Parathyroid adenoma (tissue), 2 donors: Measurements from ENCODE around the gene RESP18.

ENCODE experiments used
- H2AFZ ChIP-seq: fragments of 300-600 bp; sonication (generic); one replicate; pipeline ENCODE4 v1.7.0; 2017; ENCODE audit warnings: antibody characterized with exemption, mild to moderate bottlenecking
- H3K27ac ChIP-seq: fragments of 300-600 bp; sonication (generic); one replicate; pipeline ENCODE4 v1.7.0; 2017
- H3K27me3 ChIP-seq: fragments of 300-600 bp; sonication (generic); one replicate; pipeline ENCODE4 v1.7.0; 2017; ENCODE audit warnings: low read length; ENCODE audit not compliant: control insufficient read depth, insufficient read depth
- H3K36me3 ChIP-seq: fragments of 300-600 bp; sonication (generic); one replicate; pipeline ENCODE4 v1.7.0; 2017; ENCODE audit warnings: low read length; ENCODE audit not compliant: control insufficient read depth, insufficient read depth
- H3K4me1 ChIP-seq: fragments of 300-600 bp; sonication (generic); one replicate; pipeline ENCODE4 v1.7.0; 2017; ENCODE audit warnings: control low read depth
- H3K4me2 ChIP-seq: fragments of 300-600 bp; sonication (generic); one replicate; pipeline ENCODE4 v1.7.0; 2017; ENCODE audit warnings: low read length
- H3K4me3 ChIP-seq: fragments of 300-600 bp; sonication (generic); one replicate; pipeline ENCODE4 v1.7.0; 2017; ENCODE audit warnings: low read depth, low read length
- H3K79me2 ChIP-seq: fragments of 300-600 bp; sonication (generic); one replicate; pipeline ENCODE4 v1.7.0; 2017; ENCODE audit warnings: control low read depth
- H3K9ac ChIP-seq: fragments of 300-600 bp; sonication (generic); one replicate; pipeline ENCODE4 v1.7.0; 2017; ENCODE audit warnings: mild to moderate bottlenecking
- H3K9me3 ChIP-seq: fragments of 300-600 bp; sonication (generic); one replicate; pipeline ENCODE4 v1.7.0; 2017; ENCODE audit warnings: low read length; ENCODE audit not compliant: control insufficient read depth
- TF ChIP-seq, protein P1 (sequence below): fragments of 300-600 bp; sonication (generic); IDR thresholded peaks from one replicate; pipeline ENCODE4 v1.7.0; 2017; ENCODE audit warnings: antibody characterized with exemption, mild to moderate bottlenecking
- donor health status: primary hyperparathyroidism.

Gene RESP18

GRCh38 chr2:219302412-219302968, 30.1 kb downstream of the RESP18 start:
- no peaks in the 10 kb centered on the region for H3K27me3 ChIP-seq
- no peaks in the 10 kb centered on the region for H3K4me1 ChIP-seq
- peaks cover 2% of the 10 kb centered on the region for H3K79me2 ChIP-seq
- no peak overlapping the region for H3K9ac ChIP-seq
- H3K4me3 ChIP-seq, result no peak overlapping the region
- no peaks in the 10 kb centered on the region for H3K36me3 ChIP-seq
- no peak overlapping the region for H2AFZ ChIP-seq
- TF ChIP-seq, protein P1, sequence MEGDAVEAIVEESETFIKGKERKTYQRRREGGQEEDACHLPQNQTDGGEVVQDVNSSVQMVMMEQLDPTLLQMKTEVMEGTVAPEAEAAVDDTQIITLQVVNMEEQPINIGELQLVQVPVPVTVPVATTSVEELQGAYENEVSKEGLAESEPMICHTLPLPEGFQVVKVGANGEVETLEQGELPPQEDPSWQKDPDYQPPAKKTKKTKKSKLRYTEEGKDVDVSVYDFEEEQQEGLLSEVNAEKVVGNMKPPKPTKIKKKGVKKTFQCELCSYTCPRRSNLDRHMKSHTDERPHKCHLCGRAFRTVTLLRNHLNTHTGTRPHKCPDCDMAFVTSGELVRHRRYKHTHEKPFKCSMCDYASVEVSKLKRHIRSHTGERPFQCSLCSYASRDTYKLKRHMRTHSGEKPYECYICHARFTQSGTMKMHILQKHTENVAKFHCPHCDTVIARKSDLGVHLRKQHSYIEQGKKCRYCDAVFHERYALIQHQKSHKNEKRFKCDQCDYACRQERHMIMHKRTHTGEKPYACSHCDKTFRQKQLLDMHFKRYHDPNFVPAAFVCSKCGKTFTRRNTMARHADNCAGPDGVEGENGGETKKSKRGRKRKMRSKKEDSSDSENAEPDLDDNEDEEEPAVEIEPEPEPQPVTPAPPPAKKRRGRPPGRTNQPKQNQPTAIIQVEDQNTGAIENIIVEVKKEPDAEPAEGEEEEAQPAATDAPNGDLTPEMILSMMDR, result no peak
- H3K27ac ChIP-seq, result no peak overlapping the region
- no peak overlapping the region for H3K4me2 ChIP-seq
- no peaks in the 10 kb centered on the region for H3K9me3 ChIP-seq

DNA sequence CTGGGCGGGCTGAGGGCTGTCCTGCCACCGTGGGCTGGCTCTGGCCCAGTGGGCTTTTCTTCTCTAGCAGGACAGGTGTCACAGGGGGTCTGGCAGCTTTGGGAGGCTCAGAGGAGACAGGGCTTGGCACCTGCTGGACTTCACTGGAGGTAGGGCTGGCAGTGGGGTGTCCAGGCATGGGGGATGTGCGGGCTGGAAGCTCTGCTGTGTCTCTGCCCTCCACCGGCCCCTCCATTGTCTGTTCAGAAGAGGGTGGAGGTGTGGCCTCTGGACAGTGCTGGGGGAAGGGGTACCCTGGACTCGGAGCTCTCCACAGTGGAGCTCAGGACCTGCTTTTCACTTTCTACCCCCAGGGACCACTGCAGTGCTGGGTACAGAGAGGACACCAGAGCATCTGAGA, 32.5 kb downstream of the RESP18 start:
- H2AFZ ChIP-seq, result no peak overlapping the region
- H3K9ac ChIP-seq, result no peak overlapping the region
- H3K27me3 ChIP-seq, result no peaks in the 10 kb centered on the region
- H3K4me2 ChIP-seq, result no peak overlapping the region
- no peaks in the 10 kb centered on the region for H3K36me3 ChIP-seq
- TF ChIP-seq, protein P1, result no peak
- peaks cover 2% of the 10 kb centered on the region for H3K79me2 ChIP-seq
- H3K4me1 ChIP-seq, result peaks cover 3% of the 10 kb centered on the region
- H3K4me3 ChIP-seq, result no peak overlapping the region
- H3K27ac ChIP-seq, result no peak overlapping the region
- H3K9me3 ChIP-seq, result no peaks in the 10 kb centered on the region

GRCh38 chr2:219299372-219299760, 33.2 kb downstream of the RESP18 start:
- H3K79me2 ChIP-seq, result peaks cover 2% of the 10 kb centered on the region
- no peaks in the 10 kb centered on the region for H3K27me3 ChIP-seq
- H3K9ac ChIP-seq, result no peak overlapping the region
- H3K4me1 ChIP-seq, result peaks cover 5% of the 10 kb centered on the region
- no peak overlapping the region for H2AFZ ChIP-seq
- TF ChIP-seq, protein P1, result no peak
- no peak overlapping the region for H3K4me2 ChIP-seq
- no peaks in the 10 kb centered on the region for H3K9me3 ChIP-seq
- H3K4me3 ChIP-seq, result no peak overlapping the region
- no peak overlapping the region for H3K27ac ChIP-seq
- H3K36me3 ChIP-seq, result no peaks in the 10 kb centered on the region

GRCh38 chr2:219298759-219299371, 33.7 kb downstream of the RESP18 start:
- H3K4me2 ChIP-seq, result no peak overlapping the region
- no peaks in the 10 kb centered on the region for H3K9me3 ChIP-seq
- H3K36me3 ChIP-seq, result no peaks in the 10 kb centered on the region
- H3K79me2 ChIP-seq, result peaks cover 2% of the 10 kb centered on the region
- TF ChIP-seq, protein P1, result peak; percentile 99
- H3K4me1 ChIP-seq, result peaks cover 6% of the 10 kb centered on the region
- H3K27ac ChIP-seq, result no peak overlapping the region
- H2AFZ ChIP-seq, result peak overlapping the region; percentile 51
- no peaks in the 10 kb centered on the region for H3K27me3 ChIP-seq
- no peak overlapping the region for H3K9ac ChIP-seq
- no peak overlapping the region for H3K4me3 ChIP-seq
